SU-DHL-6 (cell line): ENCODE measurements around the gene STYX.

Source experiments
- H2AFZ ChIP-seq: fragments of 200-600 bp; sonication (generic); 2 replicates; pipeline ENCODE4 v1.6.1; 2014; ENCODE audit warnings: low read depth, mild to moderate bottlenecking, moderate library complexity, mixed read lengths, antibody characterized with exemption, low read length; ENCODE audit not compliant: severe bottlenecking
- H3F3A ChIP-seq: fragments of 200-600 bp; shearing (Covaris generic); 2 replicates; pipeline ENCODE4 v1.6.0; 2016; ENCODE audit warnings: antibody characterized with exemption, mild to moderate bottlenecking; ENCODE audit not compliant: insufficient read depth
- H3K27ac ChIP-seq: fragments of 200-600 bp; sonication (generic); 2 replicates; pipeline ENCODE4 v1.5.1; 2016; ENCODE audit warnings: low read depth, mild to moderate bottlenecking, low read length, moderate library complexity, mixed read lengths
- H3K27me3 ChIP-seq: fragments of 200-600 bp; sonication (generic), shearing (Covaris generic); 2 replicates; pipeline ENCODE4 v1.6.0; 2014; ENCODE audit warnings: mild to moderate bottlenecking, low read length
- H3K36me3 ChIP-seq: fragments of 200-600 bp; sonication (generic); 2 replicates; pipeline ENCODE4 v1.6.1; 2014; ENCODE audit warnings: mild to moderate bottlenecking, low read length, mixed read lengths
- H3K4me2 ChIP-seq: fragments of 300-600, 200-600 bp; shearing (Covaris generic), sonication (generic); 2 replicates; pipeline ENCODE4 v1.6.0; 2014; ENCODE audit warnings: low read length, low read depth, mild to moderate bottlenecking; ENCODE audit not compliant: poor library complexity, severe bottlenecking
- H3K4me3 ChIP-seq: fragments of 200-600 bp; sonication (generic); 2 replicates; pipeline ENCODE4 v1.5.1; 2014; ENCODE audit warnings: antibody characterized with exemption, low read length, mild to moderate bottlenecking, mixed read lengths; ENCODE audit not compliant: insufficient read depth, poor library complexity, severe bottlenecking
- H3K79me2 ChIP-seq: fragments of 200-600 bp; sonication (generic); 2 replicates; pipeline ENCODE4 v1.6.1; 2014; ENCODE audit warnings: mild to moderate bottlenecking, low read length, moderate library complexity; ENCODE audit not compliant: insufficient read depth
- H3K9ac ChIP-seq: fragments of 200-600 bp; sonication (generic); 2 replicates; pipeline ENCODE4 v1.7.0; 2014; ENCODE audit warnings: mild to moderate bottlenecking, low read length
- H3K9me2 ChIP-seq: fragments of 200-600 bp; sonication (generic); replicated peaks from 2 replicates; pipeline ENCODE4 v1.6.1; 2014; ENCODE audit warnings: low read length; ENCODE audit not compliant: insufficient read depth
- H3K9me3 ChIP-seq: fragments of 200-600 bp; sonication (generic); 2 replicates; pipeline ENCODE4 v1.6.1; 2014; ENCODE audit warnings: low read length, mixed read lengths; ENCODE audit not compliant: insufficient read depth
- H4K20me1 ChIP-seq: fragments of 200-600 bp; sonication (generic); 2 replicates; pipeline ENCODE4 v1.6.1; 2014; ENCODE audit warnings: low read depth, mild to moderate bottlenecking, antibody characterized with exemption, low read length, moderate library complexity, mixed read lengths
- EZH2phosphoT487 ChIP-seq: fragments of 200-600 bp; sonication (generic), shearing (Covaris generic); conservative IDR thresholded peaks from 2 replicates; pipeline ENCODE4 v1.6.1; 2018; ENCODE audit warnings: mild to moderate bottlenecking, antibody characterized with exemption, low read length, moderate library complexity, mixed read lengths
- TF ChIP-seq, protein P1 (sequence below): fragments of 200-600 bp; sonication (generic); IDR thresholded peaks from one replicate; pipeline ENCODE4 v1.5.1; 2017; ENCODE audit warnings: antibody characterized with exemption, mild to moderate bottlenecking, low read length, moderate library complexity; ENCODE audit not compliant: insufficient read depth, poor library complexity, severe bottlenecking

STYX gene

DNA sequence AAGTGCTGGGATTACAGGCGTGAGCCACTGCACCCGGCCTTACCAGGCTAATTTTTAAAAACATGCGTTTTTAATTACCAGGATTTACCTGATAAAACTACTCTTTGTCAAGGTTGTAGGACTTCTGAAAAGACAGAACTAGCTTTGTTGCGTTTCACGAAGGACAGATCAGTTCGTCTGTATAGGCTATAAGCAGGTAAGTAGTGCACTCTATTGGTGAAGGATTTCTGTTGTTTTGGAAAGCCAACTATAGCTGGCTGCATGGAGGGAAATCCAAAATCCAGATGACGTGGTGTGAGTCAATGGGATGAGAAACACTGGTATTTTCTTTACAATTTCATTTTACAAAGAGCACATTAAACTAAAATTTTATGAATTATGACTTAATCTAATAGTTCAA, 46.9 kb downstream of the STYX start:
- H3K79me2 ChIP-seq: no peaks in the 10 kb centered on the region; the same call in 1 of the 2 replicates

GRCh38 chr14:52778702-52779101, 48.7 kb downstream of the STYX start:
- Histone ChIP-seq H4K20me1 (0 out of 2 replicates have a peak, but pooled peaks cover 3% of the 10 kb centered on the region), H3K9me3 (no peaks in the 10 kb centered on the region)

More for the DNA sequence above, 46.9 kb downstream of the STYX start:
- H3K9ac ChIP-seq: no peak overlapping the region
- H3K27ac ChIP-seq: no peak overlapping the region
- H4K20me1 ChIP-seq: 0 out of 2 replicates have a peak, but pooled peaks cover 3% of the 10 kb centered on the region
- no peak overlapping the region for H2AFZ ChIP-seq
- H3K27me3 ChIP-seq: no peaks in the 10 kb centered on the region
- no peaks in the 10 kb centered on the region for H3F3A ChIP-seq
- H3K4me2 ChIP-seq: no peak overlapping the region
- no peaks in the 10 kb centered on the region for H3K9me2 ChIP-seq
- no peak overlapping the region for H3K4me3 ChIP-seq
- no peaks in the 10 kb centered on the region for H3K9me3 ChIP-seq
- H3K36me3 ChIP-seq: peaks cover 14% of the 10 kb centered on the region; the same call in 1 of the 2 replicates
- TF ChIP-seq, protein P1, sequence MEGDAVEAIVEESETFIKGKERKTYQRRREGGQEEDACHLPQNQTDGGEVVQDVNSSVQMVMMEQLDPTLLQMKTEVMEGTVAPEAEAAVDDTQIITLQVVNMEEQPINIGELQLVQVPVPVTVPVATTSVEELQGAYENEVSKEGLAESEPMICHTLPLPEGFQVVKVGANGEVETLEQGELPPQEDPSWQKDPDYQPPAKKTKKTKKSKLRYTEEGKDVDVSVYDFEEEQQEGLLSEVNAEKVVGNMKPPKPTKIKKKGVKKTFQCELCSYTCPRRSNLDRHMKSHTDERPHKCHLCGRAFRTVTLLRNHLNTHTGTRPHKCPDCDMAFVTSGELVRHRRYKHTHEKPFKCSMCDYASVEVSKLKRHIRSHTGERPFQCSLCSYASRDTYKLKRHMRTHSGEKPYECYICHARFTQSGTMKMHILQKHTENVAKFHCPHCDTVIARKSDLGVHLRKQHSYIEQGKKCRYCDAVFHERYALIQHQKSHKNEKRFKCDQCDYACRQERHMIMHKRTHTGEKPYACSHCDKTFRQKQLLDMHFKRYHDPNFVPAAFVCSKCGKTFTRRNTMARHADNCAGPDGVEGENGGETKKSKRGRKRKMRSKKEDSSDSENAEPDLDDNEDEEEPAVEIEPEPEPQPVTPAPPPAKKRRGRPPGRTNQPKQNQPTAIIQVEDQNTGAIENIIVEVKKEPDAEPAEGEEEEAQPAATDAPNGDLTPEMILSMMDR: no peak
- no peak for TF ChIP-seq EZH2phosphoT487

GRCh38 chr14:52780893-52781292, 50.9 kb downstream of the STYX start:
- TF ChIP-seq, protein P1: no peak
- no peak for TF ChIP-seq EZH2phosphoT487
- H2AFZ ChIP-seq: no peak overlapping the region
- H3F3A ChIP-seq: peaks cover 9% of the 10 kb centered on the region
- H3K4me3 ChIP-seq: no peak overlapping the region
- no peak overlapping the region for H3K27ac ChIP-seq
- H4K20me1 ChIP-seq: no peaks in the 10 kb centered on the region
- no peak overlapping the region for H3K9ac ChIP-seq
- no peaks in the 10 kb centered on the region for H3K9me2 ChIP-seq
- H3K4me2 ChIP-seq: no peak overlapping the region
- no peaks in the 10 kb centered on the region for H3K9me3 ChIP-seq
- H3K27me3 ChIP-seq: no peaks in the 10 kb centered on the region
- H3K79me2 ChIP-seq: peaks cover 2% of the 10 kb centered on the region; the same call in 1 of the 2 replicates
- peaks cover 27% of the 10 kb centered on the region; the same call in 1 of the 2 replicates for H3K36me3 ChIP-seq

More at GRCh38 chr14:52778702-52779101, 48.7 kb downstream of the STYX start:
- Histone ChIP-seq H3K9me2 (no peaks in the 10 kb centered on the region), H3K27ac (no peak overlapping the region), H3K36me3 (peaks cover 25% of the 10 kb centered on the region; the same call in 1 of the 2 replicates), H3K79me2 (no peaks in the 10 kb centered on the region; the same call in 1 of the 2 replicates), H3K9ac (no peak overlapping the region), H3K27me3 (no peaks in the 10 kb centered on the region), H3K4me3 (no peak overlapping the region), H3F3A (peaks cover 5% of the 10 kb centered on the region), H2AFZ (no peak overlapping the region), H3K4me2 (no peak overlapping the region)
- TF ChIP-seq, protein P1: no peak
- TF ChIP-seq EZH2phosphoT487: no peak
